HG03108 (cell line): Measurements from ENCODE around the gene ADAMTS3.

Source experiments
- ATAC-seq: cut with Tn5 transposase; IDR thresholded peaks from one replicate; pipeline ENCODE4 v1.9.1; 2021; ENCODE audit warnings: moderate library complexity; ENCODE audit not compliant: unreplicated experiment

The ADAMTS3 gene

DNA sequence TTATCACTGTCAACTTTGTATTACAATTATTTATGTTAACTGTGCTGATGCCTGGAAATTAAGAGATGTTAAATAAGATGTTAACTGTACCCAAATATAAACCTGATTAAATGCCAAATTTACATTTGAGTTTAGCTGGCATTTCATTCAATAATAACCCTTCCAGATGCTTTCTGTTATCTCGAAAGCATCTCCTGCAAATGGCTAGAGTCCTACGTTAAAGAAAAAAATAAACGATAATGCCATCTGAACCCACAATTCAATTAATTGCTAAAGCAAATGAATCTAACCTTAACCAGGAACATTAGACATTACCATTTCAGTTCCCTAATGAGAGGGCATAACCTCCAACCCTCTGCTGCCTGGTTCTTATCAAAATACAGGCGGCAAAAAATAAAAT, 145.0 kb downstream of the ADAMTS3 start:
- ATAC-seq = no peak

DNA sequence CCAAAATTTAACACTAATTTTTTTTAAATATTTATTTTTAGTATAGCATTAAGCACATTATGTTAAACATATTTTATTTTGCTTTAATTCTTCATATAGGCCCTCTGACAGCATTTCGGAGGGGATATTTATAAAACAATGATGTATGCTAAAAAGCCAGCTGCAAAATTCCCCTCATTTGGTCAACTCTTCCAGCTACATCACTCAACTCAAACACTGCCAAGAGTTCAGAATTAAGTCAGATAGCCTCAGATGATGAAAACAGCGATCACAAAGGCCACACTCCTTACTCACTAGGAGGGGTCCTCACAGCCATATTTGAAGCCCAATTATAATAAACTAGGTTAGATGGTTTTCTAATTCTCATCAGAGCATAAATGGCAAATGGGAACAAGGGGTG, 146.6 kb downstream of the ADAMTS3 start:
- no peak for ATAC-seq

DNA sequence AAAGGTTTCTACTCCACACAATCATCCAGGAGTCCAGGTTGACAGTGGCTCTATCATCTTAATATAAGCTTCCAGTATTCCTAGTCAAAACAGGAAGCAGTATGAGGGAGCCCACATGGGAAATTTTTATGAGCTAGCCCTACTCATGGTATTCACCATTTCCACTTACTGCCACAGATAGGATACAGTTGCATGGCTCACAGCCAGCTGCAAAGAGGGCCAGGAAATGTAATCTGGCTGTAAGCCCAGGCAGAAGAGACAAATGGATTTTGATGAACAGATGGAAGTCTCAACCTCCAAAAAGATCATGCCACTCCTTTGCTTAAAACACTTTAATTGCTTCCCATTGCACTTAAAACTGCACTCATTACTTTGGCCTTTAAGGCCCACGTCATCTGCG, 150.6 kb downstream of the ADAMTS3 start:
- no peak for ATAC-seq

DNA sequence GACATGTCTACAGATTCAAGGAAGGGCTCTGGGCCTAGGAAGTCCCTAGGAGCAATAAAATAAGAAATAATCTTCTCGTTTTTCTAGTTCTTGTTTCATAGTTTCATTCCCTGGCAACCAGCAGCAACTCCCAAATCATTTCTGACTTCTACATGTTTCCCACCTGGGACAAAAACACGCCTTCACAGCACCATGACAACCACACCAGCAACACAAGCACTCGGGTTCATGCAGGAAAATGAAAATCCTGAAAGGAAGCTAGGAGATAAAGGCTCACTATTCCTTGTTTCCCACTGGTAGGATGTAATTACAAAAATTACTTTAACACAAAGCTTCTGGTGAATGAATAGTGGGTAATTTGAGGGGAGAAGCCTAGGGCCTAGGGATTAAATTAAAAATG, 158.9 kb downstream of the ADAMTS3 start:
- ATAC-seq = no peak

DNA sequence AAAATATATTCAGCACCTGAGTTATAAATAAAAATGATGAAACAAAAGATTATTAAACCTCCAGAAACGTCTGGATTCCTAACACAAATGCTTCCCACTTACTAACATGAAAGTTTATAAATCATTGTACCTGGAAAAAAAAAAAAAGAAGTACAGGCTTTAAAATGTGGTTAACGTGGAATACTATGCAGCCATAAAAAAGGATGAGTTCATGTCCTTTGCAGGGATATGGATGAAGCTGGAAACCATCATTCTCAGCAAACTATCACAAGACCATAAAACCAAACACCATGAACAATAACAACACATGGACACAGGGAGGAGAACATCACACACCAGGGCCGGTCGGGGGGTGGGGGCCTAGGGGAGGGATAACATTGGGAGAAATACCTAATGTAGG, 160.5 kb downstream of the ADAMTS3 start:
- ATAC-seq = no peak

DNA sequence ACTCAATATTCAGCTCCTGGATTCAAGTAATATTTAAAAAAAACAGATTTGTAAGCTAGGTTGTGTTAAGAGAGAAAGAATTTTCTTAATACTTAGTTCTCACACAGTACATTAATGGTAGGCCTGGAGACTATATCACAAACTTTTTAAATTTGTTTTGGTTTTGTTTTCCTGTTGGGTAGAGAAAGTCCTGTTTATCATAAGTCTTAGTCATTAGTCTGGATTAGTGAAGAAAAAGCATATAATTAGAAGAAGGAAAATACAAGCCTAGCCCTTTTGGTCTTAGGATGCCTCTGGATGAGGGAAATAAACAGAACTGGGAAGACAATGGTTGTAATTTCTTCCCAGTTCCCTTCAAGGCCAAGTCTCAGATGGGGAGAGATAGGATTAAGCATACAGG, 163.6 kb downstream of the ADAMTS3 start:
- no peak for ATAC-seq

DNA sequence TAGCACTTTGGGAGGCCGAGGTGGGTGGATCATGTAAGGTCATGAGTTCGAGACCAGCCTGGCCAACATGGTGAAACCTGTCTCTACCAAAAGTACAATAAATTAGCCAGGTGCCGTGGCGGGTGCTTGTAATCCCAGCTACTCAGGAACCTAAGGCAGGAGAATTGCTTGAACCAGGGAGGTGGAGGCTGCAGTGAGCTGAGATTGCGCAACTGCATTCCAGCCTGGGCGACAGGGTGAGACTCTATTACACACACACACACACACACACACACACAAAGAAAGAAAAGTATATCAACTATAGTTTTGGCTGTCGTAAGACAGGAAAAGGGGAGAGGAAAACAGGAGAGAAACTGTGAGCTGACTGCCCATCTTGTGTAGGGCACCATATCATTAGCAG, 171.7 kb downstream of the ADAMTS3 start:
- ATAC-seq = no peak

DNA sequence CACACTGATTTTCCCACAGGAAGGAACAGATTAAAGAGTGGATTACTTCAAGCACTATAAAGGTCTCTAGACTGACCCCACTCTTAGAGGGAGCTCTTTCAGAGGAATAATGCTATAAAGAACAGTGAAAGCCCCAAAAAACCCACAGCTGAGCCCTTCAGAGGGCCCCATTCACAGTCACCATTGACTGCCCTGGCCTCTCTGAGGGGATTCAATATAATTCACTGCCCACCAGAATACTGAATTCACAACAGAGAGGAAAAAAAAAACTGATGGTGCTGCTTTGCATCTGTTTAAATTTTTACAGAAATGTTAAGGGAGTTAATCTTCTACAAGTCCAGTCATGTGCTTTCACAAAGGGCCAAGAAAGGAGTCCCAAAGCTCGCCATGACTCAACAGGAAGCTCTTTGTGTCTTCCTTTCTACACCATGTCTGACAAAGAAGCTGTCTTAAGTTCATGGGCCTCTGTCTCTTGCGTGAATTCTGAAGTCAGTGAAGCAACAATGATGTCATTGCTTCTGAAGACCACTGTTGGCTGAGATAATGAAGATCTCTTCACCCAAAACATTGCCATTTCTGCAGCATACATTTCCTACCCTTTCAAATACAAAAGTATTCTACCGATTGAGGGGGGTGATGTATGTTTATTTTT, 174.9 kb downstream of the ADAMTS3 start:
- ATAC-seq = no peak

DNA sequence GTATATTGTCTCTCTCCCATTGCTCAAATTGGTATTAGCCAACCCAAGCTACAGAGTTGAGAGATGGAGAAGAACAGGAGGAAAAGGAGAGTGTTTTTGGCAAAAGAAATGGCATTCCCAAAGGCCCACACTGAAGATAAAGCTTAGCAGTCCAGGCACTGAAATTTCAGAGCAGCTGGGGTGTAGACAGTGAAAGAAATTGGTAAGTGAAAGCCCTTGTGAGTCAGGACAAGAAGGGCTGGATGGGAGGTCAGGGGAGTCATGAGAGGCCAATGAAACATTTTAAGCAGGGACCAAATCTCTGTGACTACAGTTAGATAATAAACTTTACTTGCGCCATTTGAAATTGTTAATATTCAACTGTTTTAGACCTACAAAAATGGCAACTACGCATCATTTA, 177.7 kb downstream of the ADAMTS3 start:
- ATAC-seq = no peak

DNA sequence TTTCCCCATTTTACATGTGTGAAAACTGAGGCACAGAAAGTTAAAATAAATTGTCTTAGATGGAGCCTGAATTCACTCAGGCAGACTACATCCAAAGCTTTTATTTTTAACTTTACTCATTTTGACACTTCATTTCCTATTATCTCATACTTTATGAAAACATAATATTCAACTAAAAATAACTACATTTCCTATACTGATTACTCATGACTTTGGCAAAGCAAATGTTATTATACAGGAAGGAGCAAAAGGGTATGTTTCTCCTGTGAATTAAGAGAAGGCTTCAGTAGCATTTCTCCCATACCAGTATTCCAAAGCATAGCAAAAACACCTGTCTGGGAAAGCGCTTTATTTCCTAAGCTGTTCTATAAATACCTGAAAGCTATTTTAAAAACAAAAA, 178.6 kb downstream of the ADAMTS3 start:
- ATAC-seq = no peak

DNA sequence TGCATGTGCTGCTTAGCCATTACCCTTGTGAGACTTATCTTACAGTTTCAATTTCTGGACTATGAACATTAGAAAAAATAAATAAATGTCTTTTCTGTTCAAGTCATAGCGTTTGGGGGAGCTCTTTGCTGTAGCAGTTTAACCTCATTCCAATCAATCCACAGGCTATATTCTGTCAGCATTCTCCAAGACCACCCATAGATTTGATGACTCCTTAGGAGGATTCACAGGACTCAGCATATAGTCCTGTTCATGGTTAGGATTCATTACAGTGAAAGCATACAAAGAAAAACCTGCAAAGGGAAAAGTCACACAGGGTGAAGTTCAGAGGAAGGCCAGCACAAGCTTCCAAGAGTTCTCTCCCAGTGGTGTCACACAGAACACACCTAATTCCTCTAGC, 180.5 kb downstream of the ADAMTS3 start:
- no peak for ATAC-seq

DNA sequence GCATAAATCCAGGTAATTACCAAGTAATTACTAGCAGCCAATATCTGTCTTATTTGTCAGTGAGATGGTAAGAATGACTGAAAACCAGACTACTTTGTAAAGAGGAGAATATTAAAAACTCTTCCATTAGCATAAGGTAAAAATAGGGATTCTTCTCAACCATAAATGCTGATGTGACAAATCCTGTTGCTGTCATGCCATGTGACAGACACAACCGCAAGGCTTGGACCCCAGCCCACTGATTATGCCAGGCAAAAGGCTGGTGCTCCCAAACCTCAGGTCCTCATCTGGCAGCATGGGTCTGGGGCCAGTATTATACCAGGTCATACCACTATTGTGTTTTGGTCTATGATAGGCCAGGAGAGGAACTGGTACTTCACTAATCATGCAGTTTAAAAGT, 181.1 kb downstream of the ADAMTS3 start:
- no peak for ATAC-seq

DNA sequence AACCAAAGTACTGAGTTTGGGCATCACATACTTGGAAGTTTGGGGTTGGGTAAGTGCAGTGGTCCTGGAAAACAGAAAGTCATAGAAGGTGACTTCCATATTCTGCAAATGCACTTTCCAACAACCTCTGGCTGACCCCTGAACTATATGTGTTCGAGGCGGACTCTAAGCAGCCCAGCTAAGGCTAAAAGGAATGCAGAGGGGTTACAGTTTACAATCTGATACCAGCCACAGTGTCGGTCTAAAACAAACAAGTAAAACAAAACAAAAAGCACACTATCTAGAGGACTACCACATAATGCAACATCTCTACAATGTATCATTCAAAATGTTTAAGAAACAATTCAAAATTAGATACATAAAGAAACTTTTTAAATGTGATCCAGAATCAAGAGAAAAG, 185.6 kb downstream of the ADAMTS3 start:
- no peak for ATAC-seq

DNA sequence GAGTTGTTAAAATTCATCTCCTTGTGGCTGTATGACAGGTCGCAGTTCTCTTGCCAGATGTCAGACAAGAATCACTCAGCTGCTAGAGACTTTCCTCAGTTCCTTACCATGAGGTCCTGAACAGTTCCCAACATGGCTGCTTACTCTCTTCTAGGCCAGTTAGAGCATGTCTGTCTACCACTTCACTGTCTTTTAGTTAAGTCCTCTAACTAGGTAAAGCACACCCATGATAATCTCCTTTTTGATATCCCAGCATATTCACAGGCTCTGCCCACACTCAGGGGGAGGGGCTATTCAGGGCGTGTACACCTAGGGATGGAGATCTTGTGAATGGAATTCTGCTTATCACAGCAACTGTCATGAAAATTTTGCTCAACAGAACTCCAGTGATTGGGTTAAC, 190.1 kb downstream of the ADAMTS3 start:
- no peak for ATAC-seq

DNA sequence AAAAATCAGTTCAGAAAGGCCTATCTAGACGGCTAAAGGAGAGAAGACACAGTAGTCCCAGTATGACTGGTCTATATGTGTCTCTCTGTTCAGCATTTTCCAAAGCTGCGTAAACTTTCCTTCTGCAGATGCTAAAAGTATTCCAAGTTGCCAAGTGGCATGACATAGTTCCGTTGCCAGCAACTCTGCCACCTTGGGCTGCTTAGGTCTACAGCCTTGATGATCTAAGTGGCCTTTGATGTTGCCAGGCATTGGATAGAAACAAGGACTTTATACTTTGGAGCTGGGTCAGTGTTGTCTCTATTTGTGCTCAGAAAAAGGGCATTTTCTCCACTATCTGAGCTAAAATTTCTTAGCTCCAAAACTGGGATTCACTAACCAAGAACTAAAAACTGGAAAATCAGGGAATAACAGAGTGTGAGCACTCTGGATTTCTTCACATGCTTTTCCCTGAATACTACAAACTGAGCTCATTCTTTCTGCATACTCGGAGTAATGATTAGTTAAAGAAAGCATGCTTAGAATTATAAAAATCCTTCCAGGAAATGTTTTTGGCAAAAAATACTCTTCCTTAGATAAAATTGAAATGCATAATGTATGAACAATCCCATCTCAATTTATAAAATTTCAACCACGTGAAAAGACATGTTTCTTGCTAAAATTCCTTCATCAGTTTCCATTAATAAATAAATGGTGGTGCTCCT, 191.4 kb downstream of the ADAMTS3 start:
- ATAC-seq = no peak

DNA sequence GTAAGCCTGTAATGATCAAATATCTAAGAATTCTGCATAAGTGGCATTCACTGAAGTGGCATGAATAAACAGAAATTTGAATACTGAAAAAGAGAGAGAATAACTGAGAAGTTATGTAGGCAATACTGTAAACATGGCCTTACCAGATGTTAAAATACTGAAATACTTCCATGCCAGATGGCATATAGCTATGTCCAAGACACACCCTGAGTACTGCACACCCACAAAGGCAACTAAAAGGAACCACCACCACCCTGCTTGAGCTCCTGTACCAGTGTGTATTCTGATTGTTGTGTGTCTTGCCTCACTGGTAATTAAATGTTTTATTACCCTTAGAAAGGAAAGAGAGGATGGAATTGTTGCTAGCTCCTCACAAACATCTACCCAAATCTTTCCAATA, 192.1 kb downstream of the ADAMTS3 start:
- ATAC-seq = no peak

DNA sequence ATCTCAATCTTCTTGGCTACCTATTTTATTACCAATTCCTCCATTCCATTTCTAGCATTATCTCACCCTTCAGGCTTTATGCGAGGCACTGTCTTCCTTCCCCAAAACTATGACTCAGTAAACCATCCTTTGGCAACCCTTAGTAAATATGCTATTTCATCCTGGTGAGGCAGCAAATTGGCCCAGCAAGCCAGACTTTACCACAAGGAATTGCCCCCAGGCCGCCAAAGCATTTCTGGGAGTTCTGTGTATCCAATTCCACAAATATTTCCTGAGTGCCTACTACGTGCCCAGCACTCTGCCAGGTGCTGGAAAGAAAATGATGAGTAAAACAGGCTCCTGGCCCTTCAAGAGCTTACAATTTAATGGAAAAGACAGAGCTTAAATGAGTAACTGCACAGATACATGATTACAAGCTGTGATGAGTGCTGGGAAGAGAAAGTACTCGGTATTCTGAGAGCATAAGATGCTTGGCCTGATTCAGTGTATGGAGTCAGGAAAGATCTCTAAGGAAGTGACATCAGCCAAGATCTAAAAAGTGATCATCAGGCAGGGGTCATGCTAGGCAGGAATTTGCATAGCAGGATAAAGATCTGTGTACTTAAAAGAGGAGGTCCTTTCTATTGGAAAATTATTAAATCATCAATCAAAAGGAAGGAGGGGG, 193.8 kb downstream of the ADAMTS3 start:
- no peak for ATAC-seq

DNA sequence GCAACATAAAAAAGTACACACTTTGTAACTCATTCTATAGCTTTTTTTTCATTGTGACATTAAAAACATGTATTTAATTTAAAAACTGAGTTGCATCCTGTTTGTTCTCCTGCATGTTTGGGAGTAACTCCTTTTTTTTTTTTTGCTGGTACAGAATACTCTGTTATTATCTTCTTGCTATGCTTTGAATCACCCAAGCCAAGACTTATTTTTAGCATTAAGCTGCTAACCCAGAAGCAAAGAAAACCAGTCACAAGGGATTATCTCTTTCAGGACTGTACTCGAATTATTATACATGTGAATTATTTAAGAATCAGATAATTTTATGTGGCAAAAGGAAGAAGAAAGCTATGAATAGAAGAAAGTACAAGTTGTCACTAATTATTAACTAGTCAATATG, 194.9 kb downstream of the ADAMTS3 start:
- ATAC-seq = no peak

DNA sequence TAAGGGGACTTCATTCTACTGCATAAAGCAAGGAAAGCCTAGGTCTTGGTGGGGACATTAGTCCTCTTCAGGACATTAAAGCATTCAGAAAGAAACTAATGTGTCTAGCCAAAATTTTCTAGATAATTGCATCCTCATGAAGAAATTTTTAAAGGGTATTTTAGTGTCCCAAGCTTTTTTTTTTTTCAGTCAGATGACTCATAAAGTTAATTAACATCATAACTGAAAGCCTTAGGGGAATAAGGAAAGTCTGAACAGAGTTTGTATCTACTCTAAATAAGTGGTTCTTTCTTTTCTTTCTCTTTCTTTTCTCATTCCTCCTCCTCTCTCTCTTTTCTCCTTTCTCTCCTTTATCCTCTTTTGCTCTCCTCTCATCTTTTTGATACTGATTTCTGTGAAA, 202.4 kb downstream of the ADAMTS3 start:
- no peak for ATAC-seq

DNA sequence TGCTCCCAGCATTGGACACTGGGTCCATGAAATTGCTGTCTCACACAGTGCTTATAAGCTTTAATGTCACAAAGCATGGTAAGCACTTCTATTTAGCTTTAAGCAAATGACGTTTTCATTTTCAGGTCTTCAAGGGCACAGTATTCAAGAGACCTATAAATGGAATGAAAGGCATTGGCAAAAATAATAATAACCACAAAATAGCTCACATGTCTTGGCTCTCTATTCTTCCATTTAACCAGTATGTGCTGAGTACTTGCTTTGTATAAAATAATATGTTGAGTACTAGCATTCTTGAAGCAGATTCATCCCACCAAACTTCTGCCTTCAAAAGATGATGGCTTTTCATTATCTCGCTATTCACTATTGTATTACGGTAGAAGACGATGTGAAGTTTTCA, 203.0 kb downstream of the ADAMTS3 start:
- ATAC-seq = no peak

DNA sequence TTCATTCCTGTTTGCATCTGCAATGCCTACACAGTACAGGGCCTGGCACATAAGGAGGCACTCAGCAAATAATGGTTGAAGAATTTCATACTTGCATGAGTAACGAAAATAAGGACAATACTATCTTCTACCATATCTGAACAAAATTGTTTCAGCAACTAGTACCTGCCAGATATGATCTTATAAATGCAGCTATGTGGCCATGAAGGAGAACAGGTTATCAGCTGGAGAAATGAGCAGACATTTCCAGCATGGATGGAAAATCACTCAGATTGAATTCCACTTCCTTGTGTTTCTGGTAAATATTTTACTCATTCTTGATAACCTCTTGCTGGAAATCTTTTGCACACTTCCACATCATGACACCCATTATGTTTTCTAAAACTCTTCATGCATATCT, 204.0 kb downstream of the ADAMTS3 start:
- no peak for ATAC-seq

DNA sequence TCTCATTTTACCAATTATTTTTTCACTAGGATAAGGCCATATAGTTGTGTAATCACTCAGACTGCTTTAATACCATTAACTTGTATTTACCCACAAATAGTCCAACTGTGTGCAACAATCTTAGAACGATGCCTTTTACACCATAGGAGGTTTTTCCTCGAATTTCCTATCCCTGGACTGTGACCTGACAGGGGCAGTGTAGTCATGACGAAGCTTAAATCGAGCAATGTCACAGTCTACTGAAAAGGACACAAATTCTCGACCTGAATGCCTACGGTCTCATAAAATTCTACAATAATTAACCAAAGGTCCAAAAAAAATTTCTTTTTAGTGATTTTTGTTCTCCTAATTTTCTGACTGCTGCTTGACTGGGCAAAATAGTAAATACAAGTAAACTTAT, 208.9 kb downstream of the ADAMTS3 start:
- no peak for ATAC-seq
